AG09309 (cell line): Measurements from ENCODE around the gene TMEM204.

ENCODE experiments used
- DNase-seq: peaks from one replicate; pipeline ENCODE4 v3.0.0-alpha.2; 2010; ENCODE audit warnings: low read depth
- H3K4me3 ChIP-seq: 2 replicates; pipeline ENCODE4 v1.5.1; 2011; ENCODE audit warnings: mild to moderate bottlenecking, low read depth, low read length, moderate library complexity; ENCODE audit not compliant: control insufficient read depth
- CTCF ChIP-seq: IDR thresholded peaks from 2 replicates; pipeline ENCODE4 v1.5.1; 2011; ENCODE audit warnings: mild to moderate bottlenecking, low read depth, low read length, inconsistent platforms; ENCODE audit not compliant: insufficient read depth, control insufficient read depth; ENCODE audit errors: missing control alignments

Gene TMEM204

GRCh38 chr16:1520461-1520860 lies 13.0 kb upstream of the TMEM204 start:
- H3K4me3 ChIP-seq = no peak overlapping the region
- TF ChIP-seq CTCF = no peak
- DNase-seq = no peak

GRCh38 chr16:1523581-1524245 lies 9.8 kb upstream of the TMEM204 start:
- H3K4me3 ChIP-seq = no peak overlapping the region
- DNase-seq = no peak
- no peak for TF ChIP-seq CTCF

GRCh38 chr16:1524366-1524765 lies 9.1 kb upstream of the TMEM204 start:
- no peak overlapping the region for H3K4me3 ChIP-seq
- no peak for TF ChIP-seq CTCF
- no peak for DNase-seq

GRCh38 chr16:1525871-1526607 lies 7.4 kb upstream of the TMEM204 start:
- no peak for TF ChIP-seq CTCF
- no peak for DNase-seq
- H3K4me3 ChIP-seq = no peak overlapping the region

GRCh38 chr16:1526608-1527555 lies 6.6 kb upstream of the TMEM204 start:
- no peak for DNase-seq
- no peak overlapping the region for H3K4me3 ChIP-seq
- no peak for TF ChIP-seq CTCF
